SKM-1 treated with dmso at 0.1 percent for 144 hours (cell line): ENCODE results near the gene CLN6.
"Not testable (repeated sequence)": the region's sequence is repeated elsewhere in the genome, so short reads cannot be mapped to it uniquely, and the experiment has no call there.

Experiments used
- DNase-seq: peaks from one replicate; lab custom pipeline; 2025; ENCODE audit not compliant: unreplicated experiment; lab: John Stamatoyannopoulos, UW

CLN6 gene

DNA sequence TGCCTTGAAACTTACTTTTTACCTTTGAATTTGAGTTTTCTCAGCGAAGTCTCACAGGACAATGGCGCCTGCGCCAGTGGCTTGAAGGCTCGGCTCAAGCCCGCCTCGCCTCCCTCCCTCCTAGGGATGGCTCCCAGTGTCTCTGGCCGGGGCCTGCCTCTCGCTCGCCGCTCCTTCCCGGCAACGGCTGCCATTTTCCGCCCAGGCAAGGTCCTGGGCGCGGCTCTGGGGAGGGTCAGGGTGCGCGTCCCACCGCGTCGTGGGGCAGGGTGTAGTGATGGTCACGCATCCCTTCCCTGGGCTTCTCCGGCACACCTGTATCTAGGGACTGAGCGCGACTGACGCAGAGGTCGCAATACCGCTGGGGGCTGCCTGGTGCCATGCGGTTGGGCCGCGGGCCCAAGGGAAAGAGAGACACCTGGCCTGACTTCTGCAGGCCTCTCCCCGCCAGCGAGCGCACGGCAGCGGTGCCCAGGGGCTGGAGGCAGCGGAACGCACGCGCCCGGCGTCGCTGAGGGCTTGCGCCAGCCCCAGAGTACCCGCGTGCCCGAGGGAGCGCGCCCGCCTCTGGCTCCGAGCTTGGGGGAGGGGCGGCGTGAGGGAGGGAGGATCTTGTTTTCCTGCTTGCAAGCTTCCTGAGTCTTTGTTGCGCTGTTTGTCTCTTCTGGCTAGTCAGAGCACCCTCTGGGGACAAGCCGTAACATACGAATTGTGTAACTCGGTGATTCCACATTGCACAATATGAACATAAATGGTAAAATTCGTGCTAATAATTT is 27.3 kb upstream of the CLN6 start:
- DNase-seq: peak; percentile 90

DNA sequence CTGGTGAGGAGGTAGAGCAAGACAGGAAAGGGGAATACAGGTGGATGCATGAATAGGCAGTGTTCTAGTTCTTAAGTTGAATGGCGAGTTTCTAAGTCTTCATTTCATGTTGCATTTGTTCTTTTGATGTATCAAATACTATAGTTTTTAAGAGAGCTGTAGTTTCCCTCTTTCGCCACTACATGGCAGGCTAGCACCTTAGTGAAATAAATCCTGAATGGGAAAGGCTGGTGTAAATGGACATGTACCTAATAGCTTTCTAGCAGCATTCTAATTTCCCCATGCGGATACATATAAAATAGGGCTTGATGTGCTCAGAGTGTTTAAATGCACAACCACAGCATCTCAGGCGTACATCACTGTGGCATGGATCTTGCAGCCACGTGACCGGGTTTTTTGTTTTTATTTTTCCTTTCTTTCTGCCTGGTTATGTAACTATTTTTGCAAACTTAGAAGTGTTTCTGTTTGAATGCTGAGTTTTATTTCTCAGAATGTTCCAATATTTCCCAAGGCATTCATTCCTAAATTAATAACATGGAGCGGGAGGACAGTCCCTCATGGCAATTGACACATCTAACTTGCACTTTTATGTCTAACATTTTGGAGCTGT is 23.5 kb upstream of the CLN6 start:
- peak; percentile 84 for DNase-seq

DNA sequence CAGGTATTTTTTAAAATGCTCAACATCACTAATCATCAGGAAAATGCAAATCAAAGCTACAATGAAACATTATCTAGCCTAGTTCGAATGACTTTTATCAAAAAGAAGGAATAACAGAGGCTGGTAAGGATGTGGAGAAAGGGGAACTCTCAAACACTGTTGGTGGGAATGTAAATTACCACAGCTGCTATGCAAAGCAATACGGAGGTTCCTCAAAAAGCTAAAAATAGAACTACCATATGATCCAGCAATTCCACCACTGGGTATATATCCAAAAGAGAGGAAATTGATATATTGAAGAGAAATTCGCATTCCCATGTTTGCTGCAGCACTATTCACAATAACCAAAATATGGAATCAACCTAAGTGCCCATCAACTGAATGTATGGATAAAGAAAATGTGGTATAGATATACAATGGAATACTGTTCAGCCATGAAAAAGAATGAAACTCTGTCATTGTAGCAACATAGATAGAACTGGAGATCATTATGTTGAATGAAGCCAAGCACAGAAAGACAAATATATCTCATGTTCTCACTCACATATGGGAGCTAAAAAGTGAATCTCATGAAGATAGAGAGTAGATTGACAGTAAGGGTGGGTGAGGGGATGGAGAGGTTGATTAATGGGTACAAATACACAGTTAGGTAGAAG is 19.7 kb upstream of the CLN6 start:
- DNase-seq: peak; percentile 70

- DNase-seq: no peak
Measured at GRCh38 chr15:68244235-68244634, 14.7 kb upstream of the CLN6 start.

GRCh38 chr15:68241088-68241935 is 11.8 kb upstream of the CLN6 start:
- DNase-seq: no peak

DNA sequence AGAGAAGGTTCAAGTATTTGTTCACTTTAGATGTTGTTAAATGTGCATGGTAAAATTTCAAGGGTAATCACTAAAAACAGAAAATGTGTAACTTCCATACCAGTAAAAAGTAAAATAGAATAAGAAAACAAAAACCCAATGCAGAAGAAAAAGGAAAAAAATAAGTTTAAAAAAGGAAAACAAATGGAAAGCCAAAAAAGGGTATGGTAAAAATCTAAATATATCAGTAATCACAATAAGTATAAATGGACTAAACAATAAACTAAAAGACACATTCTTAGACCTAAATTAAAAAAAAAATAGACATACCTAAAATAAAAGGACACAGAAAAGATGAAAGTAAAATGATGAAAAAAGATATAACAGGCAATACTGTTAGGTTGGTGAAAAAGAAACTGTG is 9.5 kb upstream of the CLN6 start:
- no peak for DNase-seq

DNA sequence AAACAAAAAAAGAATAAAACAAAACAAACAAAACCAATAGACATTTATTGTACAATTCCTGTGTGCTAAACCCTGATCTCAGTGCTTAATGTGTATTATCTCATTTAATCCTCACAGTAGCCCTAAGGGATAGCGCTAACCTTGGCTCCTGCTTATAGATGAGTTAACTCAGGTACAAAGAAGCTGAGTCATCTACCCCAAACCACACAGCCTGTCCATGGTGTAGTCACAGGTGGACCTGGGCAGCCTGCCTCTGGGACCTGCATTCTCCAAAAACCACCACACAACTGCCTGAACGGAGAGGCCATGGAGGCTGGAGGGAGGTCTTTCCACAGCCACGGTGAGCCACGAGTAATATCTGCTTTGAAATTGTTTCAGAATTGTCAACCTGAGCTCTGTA is 5.5 kb upstream of the CLN6 start:
- DNase-seq: no peak

DNA sequence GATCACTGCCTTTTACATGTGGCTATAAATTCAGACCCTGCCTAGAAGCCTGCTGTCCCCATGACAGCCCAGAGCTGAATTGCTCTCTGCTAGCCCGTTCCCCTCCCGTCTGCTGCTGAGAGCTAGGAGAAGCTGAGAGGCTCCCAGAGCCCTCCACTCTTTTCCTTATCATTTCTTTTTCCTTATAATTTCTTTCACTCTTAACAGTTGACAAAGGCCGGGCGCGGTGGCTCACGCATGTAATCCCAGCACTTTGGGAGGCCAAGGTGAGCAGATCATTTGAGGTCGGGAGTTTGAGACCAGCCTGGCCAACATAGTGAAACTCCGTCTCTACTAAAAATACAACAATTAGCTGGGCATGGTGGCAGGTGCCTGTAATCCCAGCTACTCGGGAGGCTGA is 5.0 kb upstream of the CLN6 start:
- not testable (repeated sequence) for DNase-seq

DNA sequence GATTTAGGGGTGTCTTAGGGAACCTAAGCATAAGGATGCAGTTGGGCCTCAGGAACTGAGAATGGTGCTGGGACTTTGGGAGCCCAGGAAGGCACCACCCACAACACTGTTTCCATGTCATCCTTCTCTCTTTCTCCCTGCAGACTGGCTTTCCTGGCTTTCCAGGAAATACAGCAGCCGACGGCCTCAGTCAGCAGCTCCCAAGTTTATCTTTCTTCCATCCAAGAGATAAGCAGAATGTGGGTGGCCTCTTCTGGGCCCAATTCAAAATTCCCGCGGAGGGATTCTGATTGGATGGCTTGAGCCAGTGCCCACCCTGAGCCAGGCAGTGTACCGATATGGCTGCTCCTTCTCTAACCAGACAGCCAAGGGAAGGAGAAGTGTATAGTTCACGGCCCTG is 4.5 kb upstream of the CLN6 start:
- no peak for DNase-seq

DNA sequence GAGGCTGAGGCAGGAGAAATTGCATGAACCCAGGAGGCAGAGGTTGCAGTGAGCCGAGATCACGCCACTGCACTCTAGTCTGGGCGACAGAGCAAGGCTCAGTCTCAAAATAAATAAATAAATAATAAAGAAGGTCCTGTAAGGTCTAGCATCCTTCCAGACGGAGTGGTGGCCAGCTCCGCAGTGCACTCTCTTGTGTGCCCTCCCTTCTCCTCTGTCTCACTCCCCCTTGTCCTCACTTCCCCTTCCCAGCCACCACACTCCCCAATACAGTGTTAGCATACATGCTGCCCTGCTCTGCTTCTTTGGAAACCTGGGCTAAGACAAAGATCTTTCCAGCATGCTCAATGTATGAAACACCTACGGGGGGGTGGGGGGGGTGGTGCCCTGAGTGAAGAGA is 3.4 kb upstream of the CLN6 start:
- peak; percentile 70 for DNase-seq

DNA sequence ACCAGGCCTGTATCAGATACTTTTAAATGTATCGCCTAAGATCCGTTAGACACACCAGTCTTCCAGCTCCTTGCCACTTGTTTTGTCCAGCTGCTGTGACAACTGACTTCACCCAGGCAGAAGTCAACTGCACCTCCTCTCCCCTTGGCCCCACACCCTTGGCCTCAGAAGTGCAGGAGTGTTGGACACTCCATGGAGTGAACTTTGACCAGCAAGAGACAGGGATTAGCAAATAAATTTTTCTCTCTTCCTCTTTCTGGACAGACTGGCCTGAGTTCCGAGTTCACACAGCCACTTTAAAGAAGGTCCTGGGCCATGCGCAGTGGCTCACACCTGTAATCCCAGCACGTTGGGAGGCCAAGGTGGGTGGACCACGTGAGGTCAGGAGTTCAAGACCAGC is 2.9 kb upstream of the CLN6 start:
- DNase-seq: peak; percentile 81

GRCh38 chr15:68231102-68231818 is 1.7 kb upstream of the CLN6 start:
- DNase-seq: no peak

- DNase-seq: no peak
Measured at GRCh38 chr15:68230157-68231100, 901 bp upstream of the CLN6 start.

DNA sequence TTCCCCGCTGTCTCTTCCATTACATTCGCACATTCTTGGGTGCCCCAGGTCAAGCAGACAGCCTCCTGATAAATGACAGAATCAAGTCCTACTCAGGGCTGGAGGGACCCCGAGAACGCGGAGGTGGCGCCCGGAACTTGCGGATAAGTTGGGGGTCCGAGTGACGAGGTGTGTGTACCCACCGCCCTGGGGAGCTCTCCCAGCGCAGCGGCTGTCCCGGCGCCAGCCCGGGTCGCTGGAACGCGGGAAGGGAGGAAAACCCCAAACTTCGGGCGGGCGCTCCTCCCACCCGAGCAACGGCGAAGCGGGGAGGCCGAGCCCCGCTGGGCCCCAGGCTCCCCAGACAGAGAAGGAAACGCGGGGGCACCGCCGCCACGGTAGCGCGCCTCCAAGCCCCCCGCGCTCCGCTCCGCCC is 550 bp downstream of the CLN6 start:
- no peak for DNase-seq

- no peak for DNase-seq
Measured at GRCh38 chr15:68228143-68228970, 1.2 kb downstream of the CLN6 start.

GRCh38 chr15:68227643-68228142 is 1.8 kb downstream of the CLN6 start:
- no peak for DNase-seq

- DNase-seq: not testable (repeated sequence)
Measured at GRCh38 chr15:68225442-68225841, 4.1 kb downstream of the CLN6 start.

DNA sequence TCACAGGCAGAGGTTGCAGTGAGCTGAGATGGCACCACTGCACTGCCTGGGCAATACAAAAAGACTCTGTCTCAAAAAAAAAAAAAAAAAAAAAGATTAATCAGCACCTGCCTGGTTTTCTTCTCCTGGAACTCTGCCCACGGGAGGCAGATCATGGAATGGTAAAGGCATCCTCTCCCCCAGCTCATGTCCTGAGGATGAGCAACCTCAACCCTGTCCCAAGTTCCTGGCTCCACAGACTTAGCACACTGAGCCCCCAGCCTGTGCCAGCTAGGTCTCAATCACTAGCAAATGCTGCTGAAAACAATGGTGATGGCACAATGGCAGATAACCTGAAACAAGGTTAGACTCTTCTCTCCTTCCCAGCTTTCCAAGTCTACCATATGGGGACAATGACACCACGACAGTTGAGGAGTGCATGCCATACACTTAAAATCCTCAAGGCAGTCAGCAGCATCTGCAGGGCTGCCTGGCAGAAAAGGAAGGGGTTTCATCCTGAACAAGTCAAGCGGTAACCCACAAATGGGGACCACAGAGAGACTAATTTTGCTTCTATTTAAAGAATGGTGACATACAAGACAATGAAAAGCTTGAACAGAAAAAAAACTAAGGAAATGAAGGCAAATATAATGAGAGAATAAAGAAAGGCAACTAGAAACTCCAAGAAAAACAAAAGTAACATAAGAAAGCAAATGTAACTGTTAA is 4.8 kb downstream of the CLN6 start:
- DNase-seq: peak; percentile 25
